CD4-positive, alpha-beta T cell treated with Interleukin-15 for 1 hour (primary cell): Measurements from ENCODE around the gene NLRP5.
"Not testable (repeated sequence)": the region's sequence is repeated elsewhere in the genome, so short reads cannot be mapped to it uniquely, and the experiment has no call there.

Source experiments
- DNase-seq: peaks from one replicate; pipeline ENCODE4 v3.0.0-alpha.2; 2020

NLRP5 gene

DNA sequence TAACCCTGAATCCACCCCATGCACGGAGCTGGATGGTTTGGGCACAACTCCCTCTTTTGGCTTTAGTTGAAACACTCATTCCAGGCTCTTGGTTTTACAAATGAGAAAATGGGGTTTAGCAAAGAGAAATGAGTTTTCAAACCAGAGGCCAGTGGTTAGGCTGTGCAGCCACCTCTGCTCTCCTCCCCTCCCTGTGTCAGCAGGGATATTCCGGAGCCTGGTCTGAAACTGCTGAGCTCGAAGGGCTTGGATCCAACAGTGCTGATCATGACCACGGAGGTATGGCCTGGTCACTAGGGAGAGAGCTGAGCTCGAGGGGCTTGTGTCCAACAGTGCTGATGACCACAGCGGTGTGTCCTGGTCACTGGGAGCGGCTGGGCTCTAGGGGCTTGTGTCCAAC is 93.0 kb downstream of the NLRP5 start:
- DNase-seq, result no peak

DNA sequence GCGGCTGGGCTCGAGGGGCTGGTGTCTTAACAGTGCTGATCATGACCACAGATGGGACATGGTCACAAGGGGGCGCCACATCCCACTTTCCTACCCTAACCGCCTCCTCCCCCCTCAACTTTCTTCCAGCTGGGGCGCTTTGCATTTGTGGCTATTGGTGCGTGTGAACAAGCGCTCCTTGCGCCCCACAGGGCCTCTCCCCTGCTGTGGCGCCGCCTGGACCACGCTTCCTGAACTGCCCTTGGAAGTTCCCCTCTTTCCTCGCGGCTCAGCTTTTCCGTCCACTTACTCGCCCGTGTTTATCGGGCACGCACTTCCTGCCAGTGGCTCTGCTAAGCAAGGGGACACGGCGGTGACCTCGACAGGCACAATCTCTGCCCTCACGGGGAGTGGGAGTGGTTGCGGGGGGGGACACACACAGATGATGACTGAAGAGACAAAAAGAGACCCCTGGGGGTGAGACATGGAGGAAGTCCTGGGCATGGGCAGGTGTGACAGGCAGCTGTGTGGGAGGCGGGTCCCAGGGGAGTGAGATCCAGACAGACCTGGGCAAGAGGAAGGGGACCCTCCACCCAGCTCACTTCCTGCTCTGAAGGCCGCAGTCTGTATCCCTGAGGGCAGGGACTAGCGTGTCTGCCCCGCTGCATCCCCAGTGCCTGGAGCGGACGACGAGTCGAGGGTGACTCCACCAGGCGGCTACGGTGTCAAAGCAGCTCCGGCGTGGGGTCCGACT is 94.3 kb downstream of the NLRP5 start:
- DNase-seq, result peak; percentile 70

DNA sequence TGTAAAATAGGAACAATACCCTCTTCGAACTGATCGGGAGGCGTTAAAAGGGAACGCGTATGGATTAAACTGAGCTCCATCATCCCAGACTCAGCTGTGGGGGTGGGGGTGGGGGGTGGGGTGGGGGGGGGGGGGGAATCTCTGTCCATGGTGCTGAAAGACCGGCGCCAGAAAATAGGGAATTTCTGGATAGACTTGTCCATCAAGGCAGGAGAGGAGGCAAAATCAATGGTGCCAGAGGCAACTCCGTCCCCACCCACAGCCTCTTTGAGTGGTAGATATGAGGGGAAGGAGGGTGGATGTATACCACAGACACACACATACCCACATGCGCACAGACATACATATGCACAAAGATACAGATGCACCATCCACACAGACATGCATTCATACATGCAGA is 97.1 kb downstream of the NLRP5 start:
- DNase-seq, result no peak

DNA sequence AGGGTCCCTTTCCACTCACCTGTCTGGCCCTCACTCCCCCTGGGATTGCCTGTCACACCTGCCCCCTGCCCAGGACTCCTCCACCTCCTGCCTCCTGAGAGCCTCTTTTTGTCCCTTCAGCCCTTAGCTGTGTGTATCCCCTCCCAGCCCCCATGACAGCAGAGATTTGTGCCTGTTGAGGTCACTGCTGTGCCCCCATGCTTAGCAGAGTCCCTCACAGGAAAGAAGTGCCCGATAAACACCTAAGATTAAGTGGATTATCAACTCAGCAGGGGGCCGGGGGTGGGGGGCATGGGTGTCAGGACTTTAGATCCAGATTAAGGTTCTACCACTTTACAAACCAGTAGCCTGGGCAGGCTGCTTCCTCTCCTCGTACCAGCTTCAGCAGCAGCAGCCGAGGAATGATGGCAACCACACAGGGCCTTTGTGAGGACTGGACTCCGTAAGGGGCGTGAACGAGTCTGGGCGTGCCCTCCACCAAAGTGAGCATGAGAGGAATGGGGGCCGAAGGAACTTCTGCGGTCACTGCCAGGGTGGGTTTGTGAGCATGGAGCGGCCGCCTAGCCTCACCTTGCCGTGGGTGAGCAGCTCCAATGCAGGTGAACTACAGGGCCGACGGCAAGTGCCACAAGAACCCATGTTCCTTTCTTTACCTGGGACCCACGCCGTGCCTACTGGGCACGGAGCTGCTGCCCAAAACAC is 98.4 kb downstream of the NLRP5 start:
- no peak for DNase-seq

DNA sequence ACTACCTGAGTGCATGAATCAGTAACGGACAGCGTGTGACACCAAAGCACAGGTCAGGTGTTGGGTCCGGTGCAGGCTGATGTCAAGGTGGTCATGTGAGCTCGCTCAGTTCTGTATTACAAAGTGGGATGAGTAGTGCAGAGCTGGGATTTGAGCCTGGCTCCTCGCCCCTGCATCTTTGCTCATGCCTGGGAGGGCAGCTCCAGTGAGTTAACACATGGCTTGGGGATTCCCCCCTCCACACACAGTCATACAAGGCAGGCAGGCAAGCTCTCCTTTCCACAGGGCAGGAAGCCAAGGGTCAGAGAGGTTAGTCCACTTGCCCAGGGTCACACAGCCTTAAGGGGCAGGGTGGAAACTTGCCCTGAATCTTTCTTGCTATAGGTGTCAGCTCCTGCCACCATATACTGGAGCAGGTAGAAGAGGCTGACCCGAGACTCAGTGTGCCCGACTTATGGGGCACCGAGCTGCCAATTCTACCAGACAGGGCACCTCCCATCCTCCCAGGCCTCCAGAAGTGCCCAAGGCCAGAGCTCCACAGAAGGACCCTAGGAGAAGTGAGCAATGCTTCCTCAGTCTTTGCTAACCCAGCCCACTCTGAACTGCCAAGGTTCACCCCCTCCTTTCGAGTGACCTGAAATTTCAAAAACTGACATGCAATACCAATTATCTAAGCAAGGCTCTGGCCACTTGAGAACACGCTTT is 99.1 kb downstream of the NLRP5 start:
- no peak for DNase-seq

DNA sequence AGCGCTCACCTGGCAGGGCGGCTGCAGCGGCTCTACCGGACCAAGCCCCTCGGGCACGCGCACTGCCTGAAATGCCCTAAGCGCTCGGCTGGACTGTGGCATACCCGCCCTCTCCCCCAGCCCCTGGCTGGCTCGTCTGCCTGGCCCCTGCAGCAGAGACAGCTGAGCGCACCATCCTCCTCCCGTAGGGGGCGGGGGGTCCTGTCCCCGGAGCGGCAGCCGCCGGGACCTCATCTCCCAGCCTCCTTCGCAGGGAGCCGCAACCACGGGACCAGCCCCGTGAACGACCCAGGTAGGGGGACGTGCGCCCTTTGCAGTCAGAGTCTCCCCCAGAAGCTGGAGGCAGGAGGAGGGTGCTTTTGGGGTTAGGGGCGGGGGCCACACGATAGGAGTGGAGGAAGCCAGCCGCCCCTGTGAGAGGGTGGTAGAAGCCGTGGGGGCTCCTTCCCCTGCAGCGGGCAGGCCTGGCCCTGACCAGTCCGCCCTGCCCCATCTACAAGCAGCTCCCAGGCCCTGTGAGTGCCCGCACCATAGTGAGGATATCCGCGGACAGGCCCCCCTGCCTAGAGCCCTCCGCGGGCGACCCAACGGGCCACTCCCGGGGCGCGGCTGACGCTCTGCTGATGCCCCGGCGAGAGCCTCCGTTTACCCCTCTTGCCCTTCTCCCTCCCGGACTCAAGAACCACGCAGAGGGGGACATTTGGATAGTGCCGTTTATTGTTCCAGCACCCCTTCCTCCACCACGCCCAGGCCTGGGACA is 100.3 kb downstream of the NLRP5 start:
- DNase-seq, result no peak

DNA sequence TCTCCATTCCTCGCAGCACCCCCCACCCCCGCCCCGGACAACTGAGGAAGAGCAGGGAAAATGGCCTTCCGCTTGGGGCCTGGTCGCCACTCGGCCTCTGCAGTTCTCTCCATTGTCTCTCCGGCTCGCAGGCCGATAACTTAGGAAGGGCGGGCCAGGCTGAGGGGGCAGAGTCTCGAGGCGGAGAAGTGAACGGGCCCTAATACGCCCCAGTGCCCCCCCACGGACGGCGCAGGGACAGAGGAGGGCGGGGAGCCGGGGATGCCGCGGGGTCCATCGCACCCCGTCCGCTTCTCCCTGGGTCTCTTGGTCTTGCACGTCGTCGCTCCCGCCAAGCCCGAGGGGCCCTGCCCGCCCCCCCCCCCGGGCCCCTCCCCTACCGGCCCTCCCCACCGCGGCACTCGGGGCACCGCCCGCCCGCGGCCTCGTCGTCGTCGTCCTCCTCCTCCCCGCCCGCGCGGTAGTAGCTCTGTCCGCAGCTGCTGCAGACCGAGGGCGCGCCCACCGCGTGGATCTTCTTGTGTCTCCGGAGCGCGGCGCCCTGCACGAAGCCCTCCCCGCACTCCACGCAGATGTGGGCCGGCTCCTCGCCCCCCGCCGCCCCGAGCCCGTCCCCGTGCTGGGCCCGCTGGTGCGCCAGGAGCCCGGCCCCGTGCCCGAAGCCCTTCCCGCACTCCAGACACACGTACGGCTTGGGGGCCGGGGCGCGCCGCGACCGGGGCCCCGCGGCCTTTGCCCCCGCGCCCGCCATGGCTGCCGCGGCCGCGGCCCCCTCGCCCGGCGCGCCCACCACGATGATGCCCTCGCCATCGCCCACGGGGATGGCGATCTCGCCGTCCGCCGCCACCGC is 101.3 kb downstream of the NLRP5 start:
- no peak for DNase-seq

DNA sequence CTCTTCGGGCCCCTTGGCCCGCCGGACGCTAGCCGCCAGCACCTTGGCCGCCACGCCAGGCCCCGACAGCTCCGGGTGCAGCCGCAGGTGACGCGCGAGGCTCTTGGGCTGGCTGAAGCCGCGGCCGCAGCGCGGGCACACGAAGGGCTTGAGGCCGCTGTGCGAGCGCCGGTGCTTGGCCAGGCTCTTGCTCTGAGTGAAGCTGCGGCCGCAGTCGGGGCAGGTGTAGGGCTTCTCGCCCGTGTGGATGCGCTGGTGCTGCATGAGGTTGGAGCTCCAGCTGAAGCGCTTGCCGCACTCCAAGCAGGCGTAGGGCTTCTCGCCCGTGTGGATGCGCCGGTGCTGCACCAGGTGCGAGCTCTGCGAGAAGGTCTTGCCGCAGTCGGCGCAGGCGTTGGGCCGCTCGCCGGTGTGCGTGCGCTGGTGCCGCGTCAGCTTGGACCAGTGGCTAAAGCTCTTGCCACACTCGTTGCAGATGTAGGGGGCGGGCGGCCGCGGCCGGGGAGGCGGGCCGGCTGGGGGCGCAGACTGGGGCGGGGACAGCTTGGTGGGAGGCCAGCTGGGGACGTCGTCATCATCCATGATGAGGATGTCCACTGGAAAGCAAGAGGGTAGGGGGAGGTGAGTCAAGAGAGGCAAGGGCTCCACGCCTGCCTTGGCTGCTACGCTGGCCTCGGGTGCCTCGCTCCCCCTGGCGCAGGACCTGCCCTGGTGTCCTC is 102.1 kb downstream of the NLRP5 start:
- no peak for DNase-seq

DNA sequence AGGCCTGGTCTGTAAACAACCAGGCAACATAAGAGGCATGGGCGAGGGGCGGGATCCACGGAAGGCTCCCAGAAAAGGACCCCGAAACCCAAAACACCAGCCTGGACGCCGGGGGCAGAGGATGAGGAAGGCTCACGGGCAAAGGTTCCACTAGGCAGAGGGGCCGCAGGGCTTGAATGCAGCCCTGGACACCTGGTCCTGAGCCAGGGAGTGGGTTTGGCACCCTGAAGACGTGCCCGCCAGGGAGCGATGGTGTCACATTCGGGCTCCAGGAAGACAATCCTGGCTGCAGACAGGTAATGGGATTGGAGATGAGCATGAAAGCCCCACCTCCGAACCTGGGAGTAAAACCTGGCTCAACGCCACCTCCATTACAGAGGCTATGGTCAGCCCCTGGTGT is 102.8 kb downstream of the NLRP5 start:
- DNase-seq, result no peak

DNA sequence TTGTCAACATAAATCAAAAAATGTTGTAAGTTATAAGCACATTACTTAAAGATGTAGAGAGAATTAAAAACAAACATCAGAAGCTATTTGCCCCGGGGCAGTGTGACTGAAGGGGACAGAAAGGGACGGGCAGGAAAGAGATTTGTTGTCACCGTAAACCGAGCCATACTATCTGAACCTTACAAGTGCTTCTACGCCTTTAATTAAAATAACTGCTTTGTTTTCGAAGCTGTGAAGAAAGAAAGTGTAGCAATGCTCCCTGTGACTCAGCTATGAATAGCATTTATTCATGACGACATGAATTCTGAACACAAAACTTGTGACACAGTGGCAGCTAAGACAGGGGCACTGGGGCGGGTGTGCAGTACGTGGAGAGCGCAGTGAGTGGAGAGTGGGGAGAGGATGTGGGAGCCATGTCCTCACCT is 104.5 kb downstream of the NLRP5 start:
- DNase-seq, result no peak

DNA sequence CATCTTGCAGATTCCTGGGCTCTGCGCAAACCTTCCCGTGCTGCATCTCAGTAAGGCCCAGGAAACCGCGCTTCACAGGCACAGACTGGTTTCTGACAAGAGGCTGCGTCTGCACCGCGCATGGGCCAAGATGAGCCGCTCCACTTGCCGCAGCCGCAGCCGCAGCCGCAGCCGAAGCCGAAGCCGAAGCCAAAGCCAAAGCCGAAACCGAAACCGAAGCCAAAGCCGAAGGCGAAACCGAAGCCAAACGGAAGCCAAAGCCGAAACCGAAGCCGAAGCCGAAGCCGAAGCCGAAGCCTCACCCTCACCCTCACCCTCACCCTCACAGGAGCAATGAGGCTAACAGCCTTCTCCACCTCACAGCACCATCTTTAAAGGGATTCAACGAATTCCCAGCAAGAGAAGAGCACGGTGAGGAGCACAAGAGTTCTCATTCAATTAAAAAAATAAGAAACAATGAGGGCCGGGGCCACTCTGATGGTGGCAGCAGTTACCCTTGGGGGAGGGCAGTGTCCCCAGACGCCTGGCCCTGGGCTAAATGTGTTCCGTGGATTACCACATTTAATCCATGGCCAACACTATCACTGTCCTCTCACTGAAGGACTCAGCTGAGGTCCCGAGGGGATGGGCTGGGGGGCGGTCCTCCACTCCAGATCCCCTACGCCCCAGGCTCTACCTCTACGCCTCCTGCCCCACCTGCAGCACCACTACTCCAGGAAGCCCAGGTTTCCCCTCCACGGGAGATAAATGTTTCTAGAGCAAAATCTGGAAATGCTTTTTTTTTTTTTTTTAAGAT is 105.4 kb downstream of the NLRP5 start:
- no peak for DNase-seq

DNA sequence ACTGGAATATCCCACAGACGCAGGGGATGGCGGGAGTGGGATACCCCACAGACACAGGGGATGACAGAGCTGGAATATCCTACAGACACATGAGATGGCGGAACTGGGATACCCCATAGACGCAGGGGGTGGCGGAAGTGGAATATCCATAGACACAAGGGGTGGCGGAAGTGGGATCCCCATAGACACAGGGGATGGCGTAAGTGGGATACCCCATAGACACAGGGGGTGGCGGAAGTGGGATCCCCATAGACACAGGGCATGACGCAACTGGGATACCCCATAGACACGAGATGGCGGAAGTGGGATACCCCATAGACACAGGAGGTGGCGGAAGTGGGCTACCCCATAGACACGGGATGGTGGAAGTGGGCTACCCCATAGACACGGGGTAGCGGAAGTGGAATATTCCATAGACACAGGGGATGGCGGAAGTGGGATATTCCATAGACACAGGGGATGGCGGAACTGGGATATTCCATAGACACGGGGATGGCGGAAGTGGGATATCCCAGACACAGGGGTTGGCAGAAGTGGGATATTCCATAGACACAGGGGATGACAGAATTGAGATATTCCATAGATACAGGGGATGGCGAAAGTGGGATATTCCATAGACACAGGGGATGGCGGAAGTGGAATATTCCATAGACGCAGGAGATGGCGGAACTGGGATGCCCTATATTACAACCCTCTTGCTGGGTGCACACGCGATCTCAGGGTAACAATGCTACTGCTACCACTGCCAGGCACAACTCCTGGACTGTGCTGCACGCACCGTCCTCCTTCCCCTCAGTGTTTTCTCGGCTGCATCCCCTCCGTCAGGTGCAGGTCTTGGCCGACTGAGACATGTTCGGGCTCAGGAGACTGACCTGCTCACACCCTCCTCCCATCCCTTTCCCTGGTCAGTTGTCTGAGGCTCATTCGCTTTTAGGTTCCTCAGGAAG is 106.4 kb downstream of the NLRP5 start:
- DNase-seq, result no peak

DNA sequence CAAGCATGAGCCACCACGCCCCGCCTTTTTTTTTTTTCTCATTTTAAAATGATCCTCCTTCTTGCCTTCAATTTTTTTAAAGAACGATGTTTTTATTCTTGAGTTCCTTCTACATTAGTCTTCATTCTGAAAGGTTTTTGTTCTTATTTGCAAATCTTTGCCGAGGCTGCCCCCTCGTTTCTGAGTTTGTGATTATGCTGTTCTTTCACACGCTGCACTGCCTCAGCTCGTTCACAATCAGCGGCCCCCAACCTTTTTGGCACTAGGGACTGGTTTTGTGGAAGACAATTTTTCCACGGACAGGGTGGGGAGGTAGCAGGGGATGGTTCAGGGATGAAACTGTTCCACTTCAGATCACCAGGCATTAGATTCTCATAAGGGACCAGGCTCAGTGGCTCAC is 107.9 kb downstream of the NLRP5 start:
- DNase-seq, result no peak

DNA sequence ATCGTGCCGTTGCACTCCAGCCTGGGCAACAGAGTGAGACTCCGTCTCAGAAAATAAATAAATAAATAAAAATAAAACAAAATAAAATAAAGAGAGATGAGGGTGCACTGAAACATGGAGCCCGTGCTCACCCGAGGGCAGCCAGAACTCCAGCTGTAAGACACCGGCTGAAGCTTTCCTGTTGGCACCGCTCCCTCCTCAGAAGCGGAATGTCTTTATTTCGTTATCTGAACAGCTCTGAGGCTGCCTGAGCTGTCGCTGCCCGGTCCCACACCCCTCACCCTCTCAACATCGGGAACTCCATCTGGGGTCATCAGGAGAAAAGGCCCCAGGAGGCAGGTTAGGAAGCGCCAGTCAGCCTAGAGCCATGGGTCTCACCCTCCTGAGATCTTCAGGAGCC is 110.1 kb downstream of the NLRP5 start:
- no peak for DNase-seq

DNA sequence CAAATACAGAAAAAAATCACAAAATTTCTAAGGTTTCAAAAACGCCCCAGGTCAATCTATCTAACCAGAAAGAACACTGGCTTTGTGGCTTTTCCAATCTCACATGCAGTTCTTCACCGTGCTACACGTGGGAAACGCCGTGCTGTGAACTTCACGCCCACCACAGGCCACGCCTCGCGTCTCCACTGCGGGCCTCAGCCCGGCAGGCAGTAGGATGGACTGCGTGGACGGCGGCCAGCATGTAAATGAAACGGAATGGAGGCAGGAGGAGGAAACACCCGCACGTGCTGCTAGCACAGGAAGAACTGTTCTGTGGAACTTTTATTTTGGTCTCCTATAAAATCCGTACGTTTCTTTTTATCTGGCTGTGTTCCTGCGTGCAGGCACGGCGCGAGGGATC is 110.7 kb downstream of the NLRP5 start:
- DNase-seq, result no peak

DNA sequence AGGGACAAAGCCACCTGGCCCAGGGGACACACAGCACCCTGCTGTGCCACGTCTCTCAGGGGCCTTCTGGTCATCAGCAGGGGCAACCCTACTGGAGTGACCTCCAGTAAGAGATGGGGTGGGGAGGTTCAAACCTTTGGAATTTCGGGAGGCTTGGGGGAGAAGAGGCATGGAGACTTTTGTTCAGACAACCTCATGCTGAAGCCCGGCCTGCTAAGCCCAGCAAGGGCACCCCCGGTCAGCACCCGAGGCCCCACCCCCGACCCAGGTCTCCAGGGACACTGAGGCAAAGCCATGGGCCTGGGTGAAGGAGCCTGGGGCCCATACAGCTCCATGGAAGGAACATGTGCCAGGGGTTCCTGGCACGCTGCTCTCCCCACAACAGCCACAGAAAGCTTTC is 111.2 kb downstream of the NLRP5 start:
- no peak for DNase-seq

DNA sequence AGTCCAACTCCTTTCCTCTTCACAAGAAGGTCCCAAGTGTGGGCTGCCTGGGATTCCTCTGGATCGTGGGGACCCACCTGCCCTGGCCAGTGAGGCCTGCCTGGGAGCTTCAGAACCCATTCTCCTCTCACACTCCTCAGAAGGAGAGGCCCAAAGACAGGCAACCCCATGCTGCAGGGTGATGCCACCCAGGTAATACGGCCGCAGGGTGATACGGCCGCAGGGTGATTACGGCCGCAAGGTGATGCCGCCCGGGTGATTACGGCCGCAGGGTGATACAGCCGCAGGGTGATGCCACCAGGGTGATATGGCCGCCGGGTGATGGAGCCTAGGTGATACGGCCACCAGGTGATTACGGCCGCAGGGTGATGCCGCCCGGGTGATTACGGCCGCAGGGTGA is 111.7 kb downstream of the NLRP5 start:
- not testable (repeated sequence) for DNase-seq

DNA sequence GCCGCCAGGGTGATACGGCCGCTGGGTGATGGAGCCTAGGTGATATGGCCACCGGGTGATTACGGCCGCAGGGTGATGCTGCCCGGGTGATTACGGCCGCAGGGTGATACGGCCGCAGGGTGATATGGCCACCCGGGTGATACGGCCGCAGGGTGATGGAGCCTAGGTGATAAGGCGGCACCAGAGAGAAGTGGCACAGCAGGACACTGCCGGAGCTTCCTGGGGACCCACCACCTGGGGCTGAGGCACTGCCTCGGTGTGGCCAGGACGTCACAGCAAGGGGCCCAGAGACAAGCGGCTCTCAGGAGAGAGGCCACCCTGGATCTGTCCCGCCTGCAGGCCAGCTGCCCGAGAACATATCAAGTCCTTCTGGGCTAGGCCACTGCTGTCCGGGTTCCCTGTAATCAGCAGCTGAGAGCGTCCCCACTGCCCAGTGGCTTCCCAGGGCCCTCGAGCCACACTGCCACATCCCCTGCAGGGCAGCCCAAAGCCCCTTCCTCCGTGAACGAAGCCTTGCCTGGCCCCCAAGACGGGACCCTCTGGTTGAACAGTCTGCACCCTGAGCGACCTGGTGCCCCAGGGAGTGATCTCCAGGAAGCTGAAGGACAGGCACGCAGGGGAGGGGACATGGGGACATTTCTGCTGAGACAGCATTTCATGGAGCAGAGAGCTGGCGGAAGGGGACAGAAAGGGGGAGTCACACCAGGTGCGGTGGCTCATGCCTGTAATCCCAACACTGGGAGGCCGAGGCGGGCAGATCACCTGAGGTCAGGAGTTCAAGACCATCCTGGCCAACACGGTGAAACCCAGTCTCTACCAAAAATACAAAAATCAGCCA is 112.4 kb downstream of the NLRP5 start:
- DNase-seq, result no peak
